NCI-H146 (cell line): ENCODE measurements around the gene GRID2.
A peak's percentile ranks its signal among the peaks of the same experiment; 100 is the strongest.

Experiments
- DNase-seq: peaks from one replicate; lab custom pipeline; 2025; lab: John Stamatoyannopoulos, UW

GRID2 gene

DNA sequence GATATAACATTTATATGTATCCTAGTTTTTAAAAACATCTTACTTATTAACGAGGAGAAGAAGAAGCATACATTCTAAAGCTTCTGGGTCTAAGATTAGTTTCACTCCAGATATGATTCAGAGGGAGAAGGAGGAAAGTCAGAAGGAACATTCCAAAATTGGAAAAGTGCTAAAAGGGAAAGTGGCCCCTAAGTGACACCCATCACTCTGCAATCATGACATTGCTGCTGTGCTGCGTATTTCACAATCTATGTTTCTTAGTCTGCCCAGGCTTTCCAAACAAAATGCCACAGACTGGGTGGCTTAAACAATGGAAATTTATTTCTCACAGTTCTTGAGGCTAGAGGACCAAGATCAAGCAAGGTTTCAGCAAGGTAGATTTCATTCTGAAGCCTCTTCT, 1452.3 kb downstream of the GRID2 start:
- DNase-seq, result no peak

DNA sequence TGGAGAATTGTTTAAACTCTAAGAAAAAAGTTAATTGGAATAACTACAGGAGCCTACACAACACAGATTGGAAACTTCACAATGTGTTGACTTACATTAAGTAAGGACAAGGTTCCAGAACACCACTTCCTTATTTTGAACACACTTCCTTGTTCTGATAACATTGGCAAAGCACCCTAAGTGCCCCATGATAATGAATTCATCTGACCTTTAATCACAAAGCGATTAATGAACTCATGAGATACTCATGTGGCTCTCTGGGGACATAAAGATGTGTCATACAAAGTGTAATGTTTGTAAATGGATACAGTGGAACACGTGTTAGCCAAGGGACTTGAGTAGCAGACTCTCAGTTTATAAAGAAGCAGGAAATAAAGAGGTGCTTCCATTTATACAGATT, 1455.7 kb downstream of the GRID2 start:
- DNase-seq, result no peak

DNA sequence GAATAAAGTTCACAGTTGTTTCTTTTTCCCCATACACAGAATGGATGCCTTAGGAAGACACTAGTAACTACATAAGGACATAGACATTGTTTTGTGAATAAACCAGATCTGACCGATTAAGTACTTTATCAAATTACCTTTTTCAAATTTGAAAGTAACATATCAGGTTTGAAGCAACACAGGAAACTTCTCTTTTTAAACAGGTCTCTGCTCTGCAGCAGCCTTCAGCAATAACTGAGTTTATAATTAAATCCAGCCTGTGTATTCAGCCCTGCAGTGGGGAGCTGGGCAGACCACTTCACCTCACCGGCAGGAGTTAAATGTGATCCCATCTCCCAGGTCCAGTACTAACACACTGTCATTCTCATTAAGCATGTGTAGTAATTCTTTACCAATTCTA, 1456.5 kb downstream of the GRID2 start:
- DNase-seq, result no peak

DNA sequence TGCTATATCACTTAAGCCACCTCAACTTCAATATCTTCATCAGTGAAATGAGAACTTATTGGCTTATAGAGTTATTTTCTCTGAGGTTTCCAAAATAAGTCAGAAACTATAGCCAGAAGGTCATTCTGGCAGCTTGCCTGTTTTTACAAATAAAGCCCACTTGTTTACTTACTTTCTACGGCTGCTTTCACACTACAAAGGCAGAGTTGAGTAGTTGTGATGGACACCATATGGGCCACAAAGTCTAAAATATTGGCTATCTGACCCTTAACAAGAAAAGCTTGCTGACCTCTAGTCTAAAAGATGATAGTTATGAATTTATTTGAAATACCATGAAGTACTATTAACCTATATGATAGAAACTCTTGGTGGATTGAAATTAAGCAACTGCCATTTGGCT, 1457.5 kb downstream of the GRID2 start:
- DNase-seq, result no peak

DNA sequence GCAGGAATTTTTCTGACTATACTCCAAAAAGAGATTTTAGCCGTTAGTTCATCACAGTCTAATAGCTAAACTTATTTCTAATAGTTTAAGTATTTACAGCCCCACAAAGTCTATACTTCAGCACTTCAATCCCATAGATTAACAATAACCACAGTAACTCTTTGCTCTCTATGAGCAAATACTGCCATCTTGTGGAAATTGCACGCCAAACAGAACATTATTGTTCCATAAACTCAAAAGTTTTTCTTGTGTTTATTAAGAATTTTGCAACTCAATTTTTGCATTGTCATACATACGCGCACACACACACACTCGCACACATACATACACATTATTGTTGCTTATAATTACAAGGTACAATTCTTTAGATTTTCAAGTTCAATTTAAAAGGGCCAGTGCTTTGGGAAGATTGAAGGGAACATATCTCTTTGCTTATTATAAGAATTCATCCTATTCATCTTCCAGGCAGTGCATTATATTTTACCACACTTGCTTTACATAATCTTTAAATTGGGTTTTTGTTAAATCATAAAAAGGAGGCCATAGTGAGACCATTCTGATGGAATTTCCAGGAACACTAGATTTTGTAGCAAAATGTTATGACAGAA, 1461.0 kb downstream of the GRID2 start:
- peak; percentile 11 for DNase-seq

DNA sequence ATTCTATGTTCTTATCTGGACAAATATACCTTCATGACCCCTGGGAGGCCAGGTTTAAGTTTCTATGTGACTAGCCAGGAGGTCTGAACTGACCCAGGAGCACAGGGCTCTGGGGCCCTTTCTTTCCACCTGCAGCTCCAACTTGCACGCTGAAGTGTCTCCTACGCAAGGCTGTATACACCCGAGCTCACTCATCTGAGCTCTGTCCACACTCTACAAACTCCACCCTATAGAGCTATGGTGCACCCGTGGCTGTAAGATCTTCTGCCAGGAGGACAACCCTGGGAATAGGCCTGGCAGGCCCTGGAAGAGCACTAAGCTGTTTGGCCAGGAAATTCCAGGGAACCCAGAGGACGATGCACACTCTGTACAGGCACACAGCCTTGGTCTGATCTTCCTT, 1464.2 kb downstream of the GRID2 start:
- no peak for DNase-seq

DNA sequence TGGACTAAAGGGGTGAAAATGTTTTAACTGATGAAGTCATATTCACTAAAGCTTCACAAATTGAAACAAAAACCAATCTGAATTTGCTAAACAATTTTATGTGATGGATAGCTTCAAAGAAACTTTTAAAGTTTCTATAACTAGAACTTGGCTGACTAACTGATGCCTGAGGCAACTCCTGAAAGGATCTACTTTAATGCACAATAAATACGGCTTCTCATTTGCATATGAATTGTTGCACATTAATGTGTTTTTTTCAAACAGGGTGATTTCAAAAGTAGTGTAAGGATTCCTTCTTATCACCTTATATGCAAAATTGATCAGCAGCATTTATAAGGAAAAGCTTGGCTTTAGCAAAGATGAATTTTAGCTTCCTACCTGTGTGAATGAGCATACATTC, 1466.4 kb downstream of the GRID2 start:
- DNase-seq, result no peak

DNA sequence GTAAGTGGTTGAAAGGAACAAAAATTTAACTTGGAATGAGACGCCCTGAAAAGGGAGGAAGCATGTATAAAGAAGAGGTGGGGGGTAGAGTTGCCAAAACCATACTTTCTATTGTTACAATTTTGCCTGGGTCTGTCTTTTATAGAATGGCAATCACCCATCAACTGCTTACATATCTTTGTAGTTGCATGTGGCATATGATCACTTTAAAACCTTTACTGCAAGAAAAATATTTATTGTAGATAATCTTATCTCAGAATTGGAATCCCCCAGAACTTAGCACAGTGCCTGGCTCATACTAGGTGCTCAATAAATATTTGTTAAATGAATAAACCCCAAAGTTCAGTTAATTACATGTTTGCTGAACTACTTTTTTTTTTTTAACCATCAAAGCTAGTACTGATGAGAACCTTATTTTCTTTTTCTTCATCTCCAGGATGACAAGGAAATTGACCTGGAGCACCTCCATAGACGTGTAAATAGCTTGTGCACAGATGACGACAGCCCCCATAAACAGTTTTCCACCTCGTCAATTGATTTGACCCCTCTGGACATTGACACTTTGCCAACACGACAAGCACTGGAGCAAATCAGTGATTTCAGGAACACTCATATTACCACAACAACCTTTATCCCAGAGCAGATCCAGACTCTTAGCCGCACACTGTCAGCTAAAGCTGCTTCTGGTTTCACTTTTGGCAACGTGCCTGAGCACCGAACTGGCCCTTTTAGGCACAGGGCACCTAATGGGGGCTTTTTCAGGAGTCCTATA, 1468.1 kb downstream of the GRID2 start:
- DNase-seq, result no peak

DNA sequence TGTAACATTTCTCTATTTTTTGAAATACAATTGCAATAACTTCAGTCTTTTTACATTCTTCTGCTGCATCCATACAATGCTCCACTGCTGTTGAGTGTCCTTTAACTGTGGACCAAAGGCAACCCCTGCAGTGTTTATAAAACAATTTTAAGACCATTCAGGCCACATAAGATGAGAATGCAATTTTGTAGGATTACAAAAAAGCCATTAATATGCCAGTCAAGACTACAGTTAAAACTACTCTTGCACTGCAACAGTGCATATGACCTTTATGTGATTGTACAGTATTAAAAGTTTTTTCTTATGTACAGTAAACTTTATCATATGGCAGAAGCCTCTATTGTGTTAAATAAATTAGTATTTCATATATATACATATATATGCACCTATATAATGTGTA, 1469.1 kb downstream of the GRID2 start:
- DNase-seq, result no peak

DNA sequence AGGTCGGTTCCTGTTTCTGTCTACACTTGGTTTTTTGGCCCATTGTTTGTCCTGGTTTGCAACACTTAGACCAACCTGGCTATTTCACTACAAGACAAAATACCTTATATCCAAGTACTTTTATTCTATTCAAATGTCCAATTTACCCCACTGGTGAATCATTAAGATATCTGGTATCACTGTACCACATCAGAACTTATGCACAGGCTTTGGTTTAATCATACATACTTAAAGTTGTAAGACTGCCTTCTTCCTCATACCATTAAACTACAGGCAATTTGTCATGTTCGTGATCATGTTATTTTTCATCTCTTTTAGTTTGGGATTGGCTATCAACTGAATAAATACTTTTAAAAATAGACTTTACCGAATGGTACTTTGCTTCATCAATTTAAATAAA, 1471.8 kb downstream of the GRID2 start:
- DNase-seq, result no peak

DNA sequence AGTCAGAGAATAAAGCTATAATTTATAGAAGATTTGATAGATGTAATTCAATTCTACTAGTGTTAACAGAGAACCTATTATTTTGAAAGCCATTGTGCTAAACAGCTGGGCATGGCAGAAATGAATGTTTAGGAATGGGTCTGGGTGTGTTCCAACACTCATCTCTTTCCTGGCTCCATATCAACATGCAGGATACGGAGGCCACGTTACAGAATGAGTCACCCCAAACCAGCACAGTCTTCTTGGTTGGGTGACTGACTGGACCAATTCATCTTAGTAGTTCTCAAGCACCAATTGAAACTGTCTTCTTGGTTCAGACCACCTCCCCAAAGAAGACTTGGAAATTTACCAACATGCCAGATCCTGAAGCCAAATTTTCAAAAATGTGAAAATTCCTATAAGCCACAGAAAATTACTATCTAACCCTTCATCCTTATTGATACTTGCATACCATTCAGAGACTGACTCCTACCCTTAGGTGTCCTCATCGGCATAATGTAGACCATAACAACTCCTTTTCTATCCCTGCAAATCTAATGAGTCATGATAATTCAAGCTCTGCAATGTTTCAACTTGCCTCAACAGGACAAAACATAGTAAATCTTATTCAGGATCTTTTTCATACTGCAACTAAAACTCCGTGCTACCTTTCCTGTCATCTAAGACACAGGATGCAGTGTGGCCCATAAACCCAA, 1472.8 kb downstream of the GRID2 start:
- no peak for DNase-seq

DNA sequence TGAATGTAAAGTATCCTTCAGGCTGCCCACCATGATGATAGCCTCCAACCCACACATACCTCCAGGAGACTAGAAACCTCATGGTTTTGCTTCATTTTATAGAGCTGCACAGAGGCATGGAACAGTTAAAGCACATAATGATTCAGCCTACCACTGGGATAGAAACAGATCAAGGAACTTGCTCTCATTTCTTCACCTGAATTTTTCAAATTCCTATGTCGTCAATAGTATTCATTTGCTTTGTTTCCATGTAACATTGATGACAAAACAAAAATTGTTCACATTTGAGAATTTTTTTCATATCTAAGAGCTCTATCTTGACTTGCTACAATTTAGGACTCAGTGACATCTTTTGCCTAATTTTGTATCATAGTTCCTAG, 1473.3 kb downstream of the GRID2 start:
- DNase-seq, result no peak

DNA sequence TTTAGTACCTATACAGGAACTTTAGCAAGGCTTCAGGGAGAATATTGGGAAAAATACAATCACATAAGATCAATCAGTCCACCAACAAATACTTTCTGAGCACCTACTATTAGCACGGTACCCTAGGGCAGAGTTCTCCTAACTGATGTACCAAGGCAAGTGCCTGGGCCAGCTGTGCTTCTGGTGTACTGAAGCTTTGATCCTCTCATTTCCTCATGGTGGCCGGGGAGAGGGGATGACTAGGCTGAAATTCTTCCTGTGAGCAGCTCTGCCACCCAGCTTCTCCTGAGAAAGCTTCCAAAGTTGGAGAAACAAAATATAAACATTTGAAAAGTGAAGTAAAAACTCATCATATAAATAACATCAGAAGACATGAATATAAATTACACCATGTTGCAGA, 1475.5 kb downstream of the GRID2 start:
- no peak for DNase-seq

DNA sequence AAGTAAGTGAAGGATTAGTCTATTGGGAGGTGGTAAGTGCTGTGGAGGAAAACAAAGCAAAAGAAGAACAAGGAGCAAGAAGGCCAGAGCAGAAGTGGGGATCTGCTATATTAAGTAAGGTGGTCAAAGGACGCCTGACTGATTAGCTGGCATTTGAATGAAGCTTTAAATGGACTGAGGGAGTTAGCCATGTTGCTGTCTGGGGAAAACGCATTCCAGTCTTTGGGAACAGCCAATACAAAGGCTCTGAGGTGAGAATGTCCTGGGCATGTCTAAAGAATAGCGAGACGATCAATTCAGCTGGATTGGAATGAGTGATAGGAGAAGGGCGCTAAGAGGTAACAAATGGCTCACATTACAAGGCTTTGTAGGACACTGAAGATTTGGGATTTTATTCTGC, 1476.3 kb downstream of the GRID2 start:
- no peak for DNase-seq

DNA sequence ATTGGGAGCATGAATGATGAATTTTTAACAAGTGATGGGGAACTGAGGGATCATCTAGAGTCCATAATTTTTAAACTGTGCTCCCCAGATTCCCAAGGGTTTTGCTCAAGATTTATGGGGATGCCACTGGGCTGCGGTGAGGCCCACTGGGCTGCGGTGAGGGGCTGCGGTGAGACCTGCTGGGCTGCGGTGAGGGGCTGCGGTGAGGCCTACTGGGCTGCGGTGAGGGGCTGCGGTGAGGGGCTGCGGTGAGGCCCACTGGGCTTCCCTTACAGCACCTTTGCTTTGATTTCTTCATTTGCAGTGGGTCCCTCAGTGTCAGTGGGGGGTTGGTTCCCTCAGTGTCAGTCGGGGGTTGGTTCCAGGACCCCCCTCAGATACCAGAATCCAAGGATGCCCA, 1477.4 kb downstream of the GRID2 start:
- DNase-seq, result no peak

DNA sequence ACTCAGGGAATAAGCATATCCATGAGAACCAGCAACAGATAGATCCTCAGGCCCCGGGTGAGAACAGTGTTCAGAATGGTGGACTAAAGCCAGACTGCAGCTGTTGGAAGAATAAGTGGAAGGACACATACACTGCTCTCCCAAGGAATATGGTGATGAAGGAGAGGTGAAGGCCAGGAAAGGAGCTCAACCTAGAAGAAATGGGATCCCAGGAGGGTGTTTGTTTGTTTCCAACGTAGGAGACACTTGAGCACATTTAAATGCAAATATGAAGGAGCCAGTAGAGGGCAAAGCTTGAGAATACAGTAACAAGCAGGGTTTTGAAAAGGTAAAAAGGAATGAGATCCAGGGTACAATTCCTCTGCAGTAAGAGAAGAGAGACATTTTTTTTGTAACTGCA, 1482.4 kb downstream of the GRID2 start:
- DNase-seq, result no peak

DNA sequence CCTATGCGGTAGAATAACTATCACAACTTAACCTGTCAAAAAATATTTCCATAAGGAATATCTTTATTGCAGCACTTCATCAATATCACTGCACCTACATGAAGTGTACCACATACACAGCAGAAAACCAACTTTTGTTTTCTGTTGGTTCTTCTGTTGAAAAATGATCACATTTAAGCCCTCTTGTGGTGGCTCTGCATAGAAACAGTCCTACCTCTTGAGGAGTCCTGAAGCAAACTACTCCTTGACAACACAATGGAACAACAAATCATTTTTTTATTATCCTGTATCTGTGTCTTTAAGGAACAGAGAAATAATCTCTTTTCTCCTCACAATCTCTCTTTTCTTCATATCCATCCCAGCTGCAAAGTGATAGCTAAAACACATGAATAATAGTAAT, 1484.9 kb downstream of the GRID2 start:
- DNase-seq, result no peak

DNA sequence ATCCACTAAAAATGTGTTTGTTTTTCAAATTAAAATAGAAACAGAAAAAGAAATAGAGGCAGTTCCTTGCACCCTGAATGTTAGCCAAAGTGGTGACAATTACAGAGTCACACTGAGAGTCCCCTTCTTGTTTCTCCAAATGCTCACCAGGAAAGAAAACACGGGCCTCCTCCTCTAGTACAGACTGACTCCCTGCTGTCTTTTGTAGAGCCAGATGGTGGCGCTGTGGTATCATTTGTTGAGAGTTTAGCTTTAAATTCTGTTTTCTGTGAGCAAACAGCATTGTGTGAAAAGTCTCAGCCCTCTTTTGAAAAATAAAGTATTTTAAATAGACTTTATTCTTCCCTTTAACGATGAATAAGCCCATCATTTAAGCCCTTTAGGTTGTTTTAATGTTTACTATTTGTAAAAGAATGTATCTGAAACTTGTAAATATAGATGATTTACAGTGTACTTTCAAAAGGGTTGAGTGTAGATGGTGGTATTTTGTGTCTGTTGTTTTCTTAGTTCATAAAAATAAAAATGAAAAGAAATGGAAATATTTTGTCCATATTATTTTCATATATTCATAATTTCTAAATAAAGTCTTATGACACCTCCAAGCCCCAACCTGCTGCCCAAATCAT, 1487.9 kb downstream of the GRID2 start:
- peak; percentile 19 for DNase-seq

DNA sequence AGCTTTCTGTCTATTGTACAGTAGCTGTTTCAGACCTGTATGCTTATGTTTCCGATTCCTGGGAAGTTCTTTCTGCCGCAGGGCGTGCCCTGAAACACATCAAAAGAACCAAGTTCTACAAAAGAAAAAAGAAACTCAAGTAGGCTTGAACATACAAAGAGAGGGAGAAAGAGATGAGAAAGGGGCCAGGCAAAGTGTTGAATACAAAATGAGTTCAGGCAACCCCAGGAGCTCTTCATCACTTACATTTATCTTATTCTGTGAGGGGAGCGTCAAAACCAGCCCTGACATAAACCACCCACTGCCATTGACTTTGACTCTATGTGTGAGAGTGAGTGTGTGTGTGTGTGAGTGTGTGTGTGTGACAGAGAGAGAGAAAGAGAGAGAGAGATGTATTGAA, 1498.3 kb downstream of the GRID2 start:
- DNase-seq, result no peak

DNA sequence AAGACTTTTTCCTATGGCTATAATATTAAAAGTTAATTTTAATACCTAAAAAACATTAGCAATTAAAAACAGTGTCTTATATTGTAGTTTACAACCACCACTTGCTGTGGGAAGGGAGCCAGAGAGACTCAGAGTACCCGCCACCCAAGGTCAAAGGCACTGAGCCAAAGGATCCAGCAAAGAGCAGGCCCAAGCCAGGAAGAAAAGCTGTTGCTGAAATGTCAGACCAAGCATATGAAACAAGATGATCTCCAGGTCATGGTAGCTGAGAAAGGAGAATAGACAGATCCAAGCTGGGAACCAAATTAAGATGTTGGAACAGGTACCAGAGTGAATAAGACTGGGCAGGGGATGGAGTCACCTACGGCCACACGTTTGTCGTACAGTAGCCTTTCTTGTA, 1506.0 kb downstream of the GRID2 start:
- no peak for DNase-seq

DNA sequence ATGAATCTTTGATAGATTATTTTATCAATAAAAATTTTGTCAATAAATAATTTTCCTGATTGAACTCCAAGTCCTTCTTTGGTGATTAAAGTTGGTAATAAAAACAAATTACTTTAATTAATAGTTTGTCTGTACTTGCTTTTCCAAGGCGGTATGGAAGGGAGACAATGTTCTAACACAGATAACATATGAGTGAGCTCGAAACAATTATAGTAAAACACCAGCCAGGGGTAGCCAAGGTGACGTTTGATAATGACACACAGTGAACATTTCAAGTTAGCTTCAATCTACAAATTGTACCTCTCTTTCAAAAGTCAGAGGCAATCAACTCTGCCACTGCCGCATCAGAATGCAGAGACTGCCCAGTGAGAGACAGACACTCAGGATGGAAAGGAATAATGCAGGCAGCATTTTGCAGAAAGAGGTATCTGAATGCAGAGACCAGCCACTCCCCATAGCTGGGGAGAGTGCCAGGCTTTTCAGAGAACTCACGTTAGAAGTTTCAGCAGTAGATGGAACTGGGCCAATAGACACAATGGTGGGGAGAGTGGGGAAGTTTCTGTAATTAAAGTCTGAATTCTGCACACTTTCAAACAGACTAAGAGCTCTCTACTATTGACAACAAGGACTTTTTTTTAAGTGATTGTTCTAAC, 1506.7 kb downstream of the GRID2 start:
- no peak for DNase-seq

DNA sequence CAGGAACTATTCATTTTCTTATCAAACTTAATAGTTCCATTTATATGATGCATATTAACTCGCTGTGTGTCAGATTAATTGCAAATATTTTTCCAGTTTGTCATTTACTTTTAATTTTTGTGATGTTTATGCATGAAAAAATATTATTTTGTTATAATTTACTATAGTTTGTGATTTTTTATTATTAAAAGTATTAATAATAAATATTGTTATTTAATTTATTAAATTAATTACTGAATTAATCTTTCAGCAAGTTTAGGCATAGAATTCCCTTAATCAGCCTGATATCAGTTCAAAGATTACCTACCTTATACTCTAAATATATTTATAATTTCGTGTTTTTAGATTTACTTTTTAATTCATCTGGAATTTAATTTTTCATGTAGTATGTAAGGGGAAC, 1509.3 kb downstream of the GRID2 start:
- no peak for DNase-seq

DNA sequence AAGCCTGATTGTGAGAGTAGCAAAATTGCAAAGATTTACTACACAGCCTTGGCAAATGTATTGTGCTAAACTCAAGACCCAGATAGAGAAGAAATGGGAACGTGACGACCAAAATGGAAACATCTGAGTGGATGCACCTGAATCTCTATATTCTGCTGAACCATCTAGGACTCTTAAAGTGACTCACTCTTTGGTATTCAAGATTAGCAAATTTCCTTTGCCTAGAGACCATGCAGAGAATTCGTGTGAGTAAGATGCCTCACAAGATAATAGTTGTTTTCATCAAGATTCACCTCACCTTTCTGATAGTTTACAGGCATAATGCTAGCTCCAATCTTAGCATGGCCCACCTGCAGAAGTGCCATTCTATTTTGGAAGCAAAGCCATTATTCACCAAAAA, 1510.4 kb downstream of the GRID2 start:
- no peak for DNase-seq
